ENCODE measurements around the gene ZNF277. TPM values are rescaled to one million over a fixed set of nuclear protein-coding genes. Genes with fewer than 3 reads are reported as not detected.

The ZNF277 gene
- total RNA-seq, 4 donors from 2014 or later, result 19.2 to 45.6 (median 32.8) TPM

DNA sequence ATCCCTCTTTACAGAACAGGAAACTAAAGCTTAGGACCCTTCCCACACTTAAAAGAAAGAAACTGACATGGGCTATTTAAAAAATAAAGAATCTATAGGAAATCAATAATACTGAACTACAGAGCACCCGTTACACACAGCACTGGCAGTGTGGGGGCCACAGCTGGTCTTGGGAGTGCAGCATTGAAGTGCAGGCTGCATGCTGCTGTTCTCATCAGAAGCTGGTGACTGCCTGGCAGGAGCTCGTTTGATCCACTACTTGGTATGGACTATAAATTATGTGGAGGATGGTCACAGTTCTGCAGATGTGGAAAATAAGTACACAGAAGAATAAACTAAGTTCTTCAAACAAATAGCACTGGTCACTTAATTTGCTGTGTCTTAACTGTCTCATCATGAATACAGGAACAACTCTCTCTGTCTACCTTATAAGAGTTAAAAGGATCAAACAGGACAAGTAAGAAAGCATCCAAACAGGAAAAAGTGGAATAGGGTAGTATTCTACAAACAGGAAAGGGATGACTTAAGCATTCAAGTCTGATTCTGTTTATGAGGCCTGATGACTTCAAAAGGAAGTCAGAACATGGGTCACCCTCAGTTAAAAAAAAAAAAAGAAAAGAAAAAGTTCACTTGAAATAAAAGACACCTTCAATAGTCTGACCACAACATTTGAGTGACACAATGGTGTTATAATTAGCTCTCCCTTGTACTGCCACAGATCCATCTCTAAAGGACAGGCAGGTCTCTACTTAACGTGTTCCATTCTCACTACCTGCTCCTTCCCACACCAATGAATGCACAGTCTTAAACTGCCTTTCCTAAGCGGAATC lies 21.3 kb upstream of the ZNF277 start:
- no peak for DNase-seq (ENCODE audit: low spot score in 2 of 2)
- 75 to 79% methylated on average over 4 of the region's 4 CpGs for WGBS, 2 donors
- TF ChIP-seq, protein P1, sequence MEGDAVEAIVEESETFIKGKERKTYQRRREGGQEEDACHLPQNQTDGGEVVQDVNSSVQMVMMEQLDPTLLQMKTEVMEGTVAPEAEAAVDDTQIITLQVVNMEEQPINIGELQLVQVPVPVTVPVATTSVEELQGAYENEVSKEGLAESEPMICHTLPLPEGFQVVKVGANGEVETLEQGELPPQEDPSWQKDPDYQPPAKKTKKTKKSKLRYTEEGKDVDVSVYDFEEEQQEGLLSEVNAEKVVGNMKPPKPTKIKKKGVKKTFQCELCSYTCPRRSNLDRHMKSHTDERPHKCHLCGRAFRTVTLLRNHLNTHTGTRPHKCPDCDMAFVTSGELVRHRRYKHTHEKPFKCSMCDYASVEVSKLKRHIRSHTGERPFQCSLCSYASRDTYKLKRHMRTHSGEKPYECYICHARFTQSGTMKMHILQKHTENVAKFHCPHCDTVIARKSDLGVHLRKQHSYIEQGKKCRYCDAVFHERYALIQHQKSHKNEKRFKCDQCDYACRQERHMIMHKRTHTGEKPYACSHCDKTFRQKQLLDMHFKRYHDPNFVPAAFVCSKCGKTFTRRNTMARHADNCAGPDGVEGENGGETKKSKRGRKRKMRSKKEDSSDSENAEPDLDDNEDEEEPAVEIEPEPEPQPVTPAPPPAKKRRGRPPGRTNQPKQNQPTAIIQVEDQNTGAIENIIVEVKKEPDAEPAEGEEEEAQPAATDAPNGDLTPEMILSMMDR (IDR thresholded peaks at IDR 0.05), result no peak
- no peak for TF ChIP-seq POLR2A (IDR thresholded peaks at IDR 0.05)
- intact Hi-C loops (cut with DNase I; ENCODE audit: low total_unique reads), result no loop called here
- H3K4me3 ChIP-seq (ENCODE audit: low read depth, poor library complexity, severe bottlenecking), result no peak overlapping the region

GRCh38 chr7:112186300-112186699 lies 20.2 kb upstream of the ZNF277 start:
- DNase-seq (ENCODE audit: low spot score in 2 of 2), result no peak
- no peak overlapping the region for H3K4me3 ChIP-seq (ENCODE audit: low read depth, poor library complexity, severe bottlenecking)
- intact Hi-C loops (cut with DNase I; ENCODE audit: low total_unique reads), result no loop called here
- TF ChIP-seq POLR2A (IDR thresholded peaks at IDR 0.05), result no peak
- TF ChIP-seq, protein P1 (IDR thresholded peaks at IDR 0.05), result no peak
- WGBS, 2 donors, result 68 to 78% methylated on average over 1 of the region's 1 CpG

GRCh38 chr7:112188257-112188656 lies 18.2 kb upstream of the ZNF277 start:
- H3K4me3 ChIP-seq (ENCODE audit: low read depth, poor library complexity, severe bottlenecking), result no peak overlapping the region
- intact Hi-C loops (cut with DNase I; ENCODE audit: low total_unique reads), result no loop called here
- no peak for TF ChIP-seq POLR2A (IDR thresholded peaks at IDR 0.05)
- TF ChIP-seq, protein P1 (IDR thresholded peaks at IDR 0.05), result no peak
- no peak for DNase-seq (ENCODE audit: low spot score in 2 of 2)
- 90 to 96% methylated on average over 3 of the region's 3 CpGs for WGBS, 2 donors

DNA sequence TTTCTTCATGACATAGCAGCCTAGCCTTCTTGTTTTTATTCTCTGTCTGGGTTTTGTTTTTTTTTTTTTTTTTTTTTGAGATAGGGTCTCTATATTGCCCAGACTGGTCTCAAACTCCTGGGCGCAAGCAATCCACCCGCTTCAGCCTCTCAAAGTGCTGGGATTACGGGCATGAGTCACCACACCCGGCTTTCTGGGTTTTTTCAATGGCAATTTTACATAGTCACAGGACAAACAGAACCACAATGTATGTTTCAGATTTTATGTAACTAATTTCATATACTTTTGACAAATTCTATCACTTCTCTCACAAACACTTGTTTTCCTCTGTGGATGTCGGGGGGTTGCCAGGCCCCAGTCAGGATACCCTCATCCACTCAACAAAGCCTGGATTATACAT lies 16.8 kb upstream of the ZNF277 start:
- intact Hi-C loops (cut with DNase I; ENCODE audit: low total_unique reads), result no loop called here

DNA sequence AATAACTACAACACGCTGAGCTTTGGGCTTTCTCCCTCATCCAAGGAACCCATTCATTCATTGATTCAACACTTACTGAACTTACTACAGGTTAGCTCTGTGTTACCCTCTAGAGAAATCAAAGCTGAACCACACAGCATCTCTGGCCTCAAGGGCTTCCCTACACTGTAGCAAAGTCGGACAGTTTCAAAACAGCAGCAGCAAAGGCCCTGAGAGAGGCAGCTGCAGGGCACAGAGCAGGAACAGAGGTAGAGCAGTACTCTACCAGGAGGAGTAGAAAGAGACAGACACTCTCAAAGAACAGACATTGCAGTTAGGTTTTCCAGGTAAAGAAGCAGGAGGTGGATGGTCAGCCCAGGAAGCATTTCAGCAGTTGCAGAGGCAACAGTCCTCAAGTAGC lies 16.4 kb upstream of the ZNF277 start:
- TF ChIP-seq POLR2A (IDR thresholded peaks at IDR 0.05), result no peak
- TF ChIP-seq, protein P1 (IDR thresholded peaks at IDR 0.05), result no peak
- no peak overlapping the region for H3K4me3 ChIP-seq (ENCODE audit: low read depth, poor library complexity, severe bottlenecking)
- DNase-seq (ENCODE audit: low spot score in 2 of 2), result no peak
- intact Hi-C loops (cut with DNase I; ENCODE audit: low total_unique reads), result no loop called here
- WGBS, 2 donors, result 95 to 96% methylated on average over 2 of the region's 2 CpGs

More for the DNA sequence above, 16.8 kb upstream of the ZNF277 start:
- DNase-seq (ENCODE audit: low spot score in 2 of 2), result no peak
- TF ChIP-seq, protein P1 (IDR thresholded peaks at IDR 0.05), result no peak
- TF ChIP-seq POLR2A (IDR thresholded peaks at IDR 0.05), result no peak
- no peak overlapping the region for H3K4me3 ChIP-seq (ENCODE audit: low read depth, poor library complexity, severe bottlenecking)
- 93 to 97% methylated on average over 5 of the region's 5 CpGs for WGBS, 2 donors
